Adrenal gland (tissue), 12 donors: ENCODE results near the gene VN1R5. TPM values are rescaled to one million over a fixed set of nuclear protein-coding genes. Genes with fewer than 3 reads are reported as not detected.

Source experiments
- DNase-seq, 7 donors: peaks; one replicate each; pipeline ENCODE4 v3.0.0-alpha.2; 2019 to 2020
- H3K27ac ChIP-seq, 5 donors: fragments of 200-600 bp; sonication (generic) in 4 of 5; 1 replicate in 3 of 5; 2 replicates in 2 of 5; pipeline versions ENCODE4 v1.5.1 to v1.8.0; 2016 to 2020; ENCODE audit warnings: mild to moderate bottlenecking in 1 of 5
- H3K27me3 ChIP-seq: fragments of 200-600 bp; 2 replicates; pipeline ENCODE4 v1.8.0; 2021
- H3K36me3 ChIP-seq, 2 donors: fragments of 200-600 bp; replicated peaks in 1 of 2; 1 replicate in 1 of 2; 2 replicates in 1 of 2; pipeline versions ENCODE4 v1.5.1 to v1.8.0; 2018 to 2022
- H3K4me1 ChIP-seq, 2 donors: fragments of 200-600 bp; replicated peaks in 1 of 2; 1 replicate in 1 of 2; 2 replicates in 1 of 2; pipeline versions ENCODE4 v1.5.1 to v1.8.0; 2018 to 2021
- H3K4me3 ChIP-seq, 4 donors: fragments of 200-600 bp; sonication (generic) in 3 of 4; one replicate each; pipeline ENCODE4 v1.5.1; 2016 to 2018
- H3K9me3 ChIP-seq, 3 donors: fragments of 200-600 bp; sonication (generic) in 1 of 3; replicated peaks in 1 of 3; 1 replicate in 2 of 3; 2 replicates in 1 of 3; pipeline versions ENCODE4 v1.5.1 to v1.8.0; 2016 to 2021
- CTCF ChIP-seq, 6 experiments: fragments of 450-650 bp in 4 of 6; fragments of 200-600 bp in 2 of 6; sonication (generic) in 1 of 6; IDR thresholded peaks; 1 replicate in 5 of 6; 2 replicates in 1 of 6; pipeline versions ENCODE4 v1.5.1 to v1.8.0; 2016 to 2021; ENCODE audit warnings: antibody characterized with exemption in 6 of 6, mild to moderate bottlenecking in 2 of 6, moderate library complexity in 1 of 6
- POLR2A ChIP-seq, 2 donors: fragments of 450-650 bp; IDR thresholded peaks; one replicate each; pipeline ENCODE4 v1.6.1; 2017; ENCODE audit warnings: antibody characterized with exemption in 2 of 2, mild to moderate bottlenecking in 2 of 2, moderate library complexity in 1 of 2
- WGBS, 4 donors: extraction: QIAGEN DNeasy Blood & Tissue Kit in 2 of 4; methylation state at CpG; one replicate each; pipeline versions ENCODE4 v1.1.5 to v1.1.7; 2013 to 2017; 5-methylcytosine and 5-hydroxymethylcytosine counted together
- intact Hi-C, 2 donors: fragments of 100-400 bp; cut with DNase I; formaldehyde crosslinking; loops; one replicate each; pipeline versions ENCODE4 v1.14.1 to v1.15.0; 2022 to 2023
- polyA plus RNA-seq, 3 donors: library from polyadenylated mRNA; stranded (reverse); fragments of 200-250 nt in 2 of 3; fragments of 350-450 nt in 1 of 3; fragmentation: Illumina TruSeq in 1 of 3; extraction: RNeasy Lipid Tissue Mini Kit (QIAGEN cat#74804) in 1 of 3; gene quantifications; one replicate each; pipeline ENCODE4 v1.2.3, GENCODE V29; 2013 to 2014
- total RNA-seq, 9 donors: library from RNA; depleted of rRNA in 4 of 9; stranded (reverse); fragments of >200 nt in 4 of 9; fragments of 120-200 nt in 1 of 9; fragmentation: NEBNext Ultra II Directional in 1 of 9; extraction: Animal tissue kit (Norgen Biotek cat#: 25700) in 1 of 9; gene quantifications; one replicate each; pipeline versions ENCODE4 v1.1.0 to v1.2.4, GENCODE V29; 2013 to 2023
- donor health status: healthy with polysubstance abuse.
- donor health status: Bipolar disorder and iron deficiency.
- donor health status: DM: yes; HTN: yes; CAD: no.
- donor health status: DM: no; HTN: no; CAD: no.
- donor health status: DM: no; HTN: no; CAD: no.
- donor health status: DM: yes; HTN: yes; CAD: no.

VN1R5 gene
- total and polyA plus RNA-seq, 12 donors, result not detected

GRCh38 chr1:247291161-247291560, 35.3 kb downstream of the VN1R5 start:
- no peak overlapping the region for H3K27ac ChIP-seq
- intact Hi-C loops, result no loop called here
- no peaks in the 10 kb centered on the region for H3K36me3 ChIP-seq
- WGBS, 4 donors, result 93 to 97% (median 94%) methylated on average over 7 to 9 of the region's 9 CpGs
- H3K4me1 ChIP-seq, result no peaks in the 10 kb centered on the region
- no peaks in the 10 kb centered on the region for H3K9me3 ChIP-seq
- DNase-seq, result peak in 1 of 7 donors; percentile 15
- no peak overlapping the region for H3K4me3 ChIP-seq
- H3K27me3 ChIP-seq, result no peaks in the 10 kb centered on the region
- no peak for TF ChIP-seq POLR2A (IDR thresholded peaks at IDR 0.05)
- no peak for TF ChIP-seq CTCF (IDR thresholded peaks at IDR 0.05)

GRCh38 chr1:247291833-247292561, 36.1 kb downstream of the VN1R5 start:
- no peaks in the 10 kb centered on the region for H3K27me3 ChIP-seq
- DNase-seq, result peak in 1 of 7 donors; percentile 24
- intact Hi-C loops, result no loop called here
- WGBS, 4 donors, result 75 to 81% (median 78%) methylated on average over 17 of the region's 17 CpGs
- no peak for TF ChIP-seq CTCF (IDR thresholded peaks at IDR 0.05)
- no peak for TF ChIP-seq POLR2A (IDR thresholded peaks at IDR 0.05)
- no peaks in the 10 kb centered on the region for H3K9me3 ChIP-seq
- H3K4me3 ChIP-seq, result no peak overlapping the region
- H3K36me3 ChIP-seq, result no peaks in the 10 kb centered on the region
- H3K4me1 ChIP-seq, result no peaks in the 10 kb centered on the region
- H3K27ac ChIP-seq, result no peak overlapping the region

GRCh38 chr1:247293047-247293446, 37.2 kb downstream of the VN1R5 start:
- Histone ChIP-seq H3K9me3 (no peaks in the 10 kb centered on the region), H3K36me3 (no peaks in the 10 kb centered on the region), H3K27me3 (no peaks in the 10 kb centered on the region), H3K4me3 (no peak overlapping the region), H3K4me1 (no peaks in the 10 kb centered on the region), H3K27ac (no peak overlapping the region)
- WGBS, 4 donors, result 73 to 94% (median 78%) methylated on average over 6 to 7 of the region's 7 CpGs
- no peak for TF ChIP-seq POLR2A (IDR thresholded peaks at IDR 0.05)
- DNase-seq, result peak in 1 of 7 donors; percentile 23
- intact Hi-C loops, result no loop called here

- Histone ChIP-seq H3K9me3 (no peaks in the 10 kb centered on the region), H3K27ac (no peak overlapping the region), H3K4me3 (no peak overlapping the region), H3K4me1 (no peaks in the 10 kb centered on the region), H3K36me3 (peaks cover 0 to 3% of the 10 kb centered on the region in 2 donors), H3K27me3 (no peaks in the 10 kb centered on the region)
- TF ChIP-seq CTCF (IDR thresholded peaks at IDR 0.05) (no peak), POLR2A (IDR thresholded peaks at IDR 0.05) (no peak)
- intact Hi-C loops, result no loop called here
- peak in 1 of 7 donors; percentile 24 for DNase-seq
- 76 to 83% (median 80%) methylated on average over 5 of the region's 5 CpGs for WGBS, 4 donors
These were observed 38.4 kb downstream of the VN1R5 start for GRCh38 chr1:247294282-247294681.

- no peaks in the 10 kb centered on the region for H3K4me1 ChIP-seq
- no peak for TF ChIP-seq CTCF (IDR thresholded peaks at IDR 0.05)
- no peak for TF ChIP-seq POLR2A (IDR thresholded peaks at IDR 0.05)
- 42 to 58% (median 47%) methylated on average over 6 of the region's 6 CpGs for WGBS, 4 donors
- peak in 1 of 7 donors; percentile 10 for DNase-seq
- intact Hi-C loops, result no loop called here
- H3K36me3 ChIP-seq, result peaks cover 0 to 3% of the 10 kb centered on the region in 2 donors
- no peaks in the 10 kb centered on the region for H3K9me3 ChIP-seq
- H3K27me3 ChIP-seq, result no peaks in the 10 kb centered on the region
- no peak overlapping the region for H3K27ac ChIP-seq
- no peak overlapping the region for H3K4me3 ChIP-seq
These were observed 39.4 kb downstream of the VN1R5 start for GRCh38 chr1:247295274-247295684.
